Measurements from ENCODE around the gene ALS2CL.

GRCh38 chr3:46725621-46726314, 32.3 kb upstream of the ALS2CL start:
- no peak for TF ChIP-seq SUZ12 (IDR thresholded peaks at IDR 0.05; ENCODE audit: extremely low read depth, insufficient read depth, insufficient read length)
- no peak for TF ChIP-seq ZNF274 (IDR thresholded peaks at IDR 0.05; ENCODE audit: low read depth, low read length)
